NCI-H2196 treated with DMSO at 0.1 percent for 48 hours (cell line): ENCODE results near the gene PLCH1.

Source experiments
- DNase-seq: peaks from one replicate; lab custom pipeline; 2025; ENCODE audit not compliant: unreplicated experiment; lab: John Stamatoyannopoulos, UW

PLCH1 gene

GRCh38 chr3:155390351-155390750, 354.5 kb downstream of the PLCH1 start:
- DNase-seq: no peak

GRCh38 chr3:155388417-155388816, 356.5 kb downstream of the PLCH1 start:
- no peak for DNase-seq

GRCh38 chr3:155387571-155387970, 357.3 kb downstream of the PLCH1 start:
- DNase-seq: no peak

- DNase-seq: no peak
These were observed 358.0 kb downstream of the PLCH1 start for GRCh38 chr3:155386919-155387318.

GRCh38 chr3:155385896-155386625, 358.8 kb downstream of the PLCH1 start:
- DNase-seq: no peak

- DNase-seq: peak; percentile 41
These were observed 362.4 kb downstream of the PLCH1 start for GRCh38 chr3:155382396-155383042.

- DNase-seq: no peak
These were observed 367.0 kb downstream of the PLCH1 start for GRCh38 chr3:155377847-155378246.

- DNase-seq: no peak
These were observed 367.8 kb downstream of the PLCH1 start for GRCh38 chr3:155377071-155377470.

- no peak for DNase-seq
These were observed 372.6 kb downstream of the PLCH1 start for GRCh38 chr3:155372281-155372680.

- no peak for DNase-seq
These were observed 373.9 kb downstream of the PLCH1 start for GRCh38 chr3:155370764-155371503.

- no peak for DNase-seq
These were observed 374.7 kb downstream of the PLCH1 start for GRCh38 chr3:155370198-155370597.

GRCh38 chr3:155369735-155370134, 375.1 kb downstream of the PLCH1 start:
- no peak for DNase-seq

GRCh38 chr3:155369244-155369643, 375.6 kb downstream of the PLCH1 start:
- no peak for DNase-seq

- DNase-seq: no peak
These were observed 376.1 kb downstream of the PLCH1 start for GRCh38 chr3:155368786-155369185.

- DNase-seq: no peak
These were observed 377.4 kb downstream of the PLCH1 start for GRCh38 chr3:155367506-155367905.

- no peak for DNase-seq
These were observed 379.6 kb downstream of the PLCH1 start for GRCh38 chr3:155365178-155365783.

- no peak for DNase-seq
These were observed 380.4 kb downstream of the PLCH1 start for GRCh38 chr3:155364492-155364891.

- DNase-seq: no peak
These were observed 381.2 kb downstream of the PLCH1 start for GRCh38 chr3:155363690-155364070.

GRCh38 chr3:155362808-155363689, 381.8 kb downstream of the PLCH1 start:
- no peak for DNase-seq

GRCh38 chr3:155360281-155360680, 384.6 kb downstream of the PLCH1 start:
- DNase-seq: no peak
